ENCODE data around the gene HIRIP3.

HIRIP3 gene

DNA sequence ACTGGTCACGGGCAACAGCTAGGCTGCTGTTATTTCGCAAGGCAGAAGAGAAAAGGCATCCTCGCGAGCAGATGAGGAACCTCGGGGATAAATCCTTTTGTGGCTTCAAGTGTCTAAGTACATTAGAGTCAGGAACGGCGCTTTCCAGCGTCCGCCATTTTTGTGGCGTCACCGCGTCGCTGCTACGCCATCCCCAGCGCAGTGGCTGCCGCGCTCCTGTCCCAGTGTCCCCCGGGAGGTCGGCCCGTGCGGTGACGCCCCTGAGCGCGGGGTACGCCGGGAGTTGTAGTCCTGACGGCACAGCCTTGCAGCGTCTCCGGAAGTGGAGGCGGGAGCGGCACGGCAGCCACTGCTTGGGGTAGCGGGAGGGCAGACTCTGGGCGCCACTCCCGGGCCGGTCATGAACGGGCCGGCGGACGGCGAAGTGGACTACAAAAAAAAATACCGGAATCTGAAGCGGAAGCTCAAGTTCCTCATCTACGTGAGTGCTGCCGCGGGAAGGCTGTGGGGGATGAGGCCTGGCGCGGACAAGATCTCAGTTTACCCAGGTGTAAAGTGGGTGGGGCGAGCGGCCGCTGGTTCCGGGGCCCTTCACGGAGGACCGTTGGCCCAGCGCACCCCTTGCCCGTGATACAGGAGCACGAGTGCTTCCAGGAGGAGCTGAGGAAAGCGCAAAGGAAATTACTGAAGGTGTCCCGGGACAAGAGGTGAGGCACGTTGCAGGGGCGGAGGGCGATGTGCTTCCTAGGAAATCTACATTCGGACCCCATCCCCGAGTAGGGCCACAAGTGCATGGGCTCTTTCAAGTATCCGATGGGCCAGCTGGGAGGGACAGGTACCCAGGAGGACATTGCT, 721 bp upstream of the HIRIP3 start, which contains the start of gene INO80E:
Gene INO80E (plus strand): TSS at position 331 of the 855 bp plus-strand sequence. CDS start 70 bp downstream, at position 401.
- no peaks in the 10 kb centered on the region for H3K27me3 ChIP-seq (ENCODE audit: insufficient read depth, low read length)
- peak within 1 kb of the TSS; percentile 81 for H3K27ac ChIP-seq (ENCODE audit: low read depth, low read length)
- peaks cover 9% of the 10 kb centered on the region; the same call in 1 of the 2 replicates for H3K36me3 ChIP-seq (ENCODE audit: insufficient read depth, low read length)
- peaks cover 18% of the 10 kb centered on the region for H3K4me1 ChIP-seq (ENCODE audit: control insufficient read depth, insufficient read depth, low read length, unreplicated experiment)
- peaks cover 5% of the 10 kb centered on the region for H3K79me2 ChIP-seq (ENCODE audit: control insufficient read depth, insufficient read depth, low read length, unreplicated experiment)
- peak within 1 kb of the TSS; percentile 88 for H2AFZ ChIP-seq (ENCODE audit: low read length, unreplicated experiment)
- H3K4me3 ChIP-seq (ENCODE audit: low read depth, low read length) = peak within 1 kb of the TSS; percentile 92

DNA sequence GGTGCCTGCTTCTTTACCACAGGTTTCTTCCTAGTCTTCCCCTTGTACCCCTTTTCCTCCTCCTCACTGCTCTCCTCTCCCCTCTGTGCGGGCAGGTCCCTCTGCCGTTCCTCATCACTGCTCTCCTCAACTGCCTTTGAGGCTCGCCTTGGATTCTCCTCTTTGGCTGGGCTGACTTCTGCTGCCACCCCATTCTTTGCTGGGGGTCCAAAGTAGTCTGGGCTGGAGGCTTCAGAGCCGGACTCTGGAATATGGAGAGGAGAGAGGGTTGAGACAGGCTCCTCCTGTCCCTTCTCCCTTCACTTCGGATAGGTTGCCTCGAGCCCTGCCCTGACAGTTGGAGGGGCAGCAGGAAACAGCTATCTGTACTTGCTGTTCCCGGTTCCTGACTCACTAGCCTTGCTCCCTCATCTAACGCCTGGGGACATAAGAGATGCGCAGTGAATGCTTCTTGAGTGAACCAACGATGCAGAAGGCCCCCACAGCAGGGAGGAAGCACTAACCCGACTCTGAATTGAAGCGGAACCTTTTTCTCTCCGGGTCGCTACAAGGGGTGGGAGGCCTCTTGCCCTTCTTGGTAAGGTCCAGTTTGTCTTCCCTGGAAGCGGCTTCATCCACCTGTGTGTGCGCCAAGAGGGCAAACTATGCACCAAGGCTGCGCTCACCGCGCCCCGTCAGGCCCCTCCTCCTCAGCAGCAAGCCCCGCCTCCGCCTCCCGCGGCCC, 655 bp downstream of the HIRIP3 start:
- Histone ChIP-seq H3K4me3 (ENCODE audit: low read depth, low read length) (peak overlapping the region; percentile 92), H3K4me1 (ENCODE audit: control insufficient read depth, insufficient read depth, low read length, unreplicated experiment) (peaks cover 18% of the 10 kb centered on the region), H3K36me3 (ENCODE audit: insufficient read depth, low read length) (peaks cover 9% of the 10 kb centered on the region; the same call in 1 of the 2 replicates), H3K27me3 (ENCODE audit: insufficient read depth, low read length) (no peaks in the 10 kb centered on the region), H3K27ac (ENCODE audit: low read depth, low read length) (peak overlapping the region; percentile 81), H3K79me2 (ENCODE audit: control insufficient read depth, insufficient read depth, low read length, unreplicated experiment) (peaks cover 5% of the 10 kb centered on the region), H2AFZ (ENCODE audit: low read length, unreplicated experiment) (peak overlapping the region; percentile 88)

DNA sequence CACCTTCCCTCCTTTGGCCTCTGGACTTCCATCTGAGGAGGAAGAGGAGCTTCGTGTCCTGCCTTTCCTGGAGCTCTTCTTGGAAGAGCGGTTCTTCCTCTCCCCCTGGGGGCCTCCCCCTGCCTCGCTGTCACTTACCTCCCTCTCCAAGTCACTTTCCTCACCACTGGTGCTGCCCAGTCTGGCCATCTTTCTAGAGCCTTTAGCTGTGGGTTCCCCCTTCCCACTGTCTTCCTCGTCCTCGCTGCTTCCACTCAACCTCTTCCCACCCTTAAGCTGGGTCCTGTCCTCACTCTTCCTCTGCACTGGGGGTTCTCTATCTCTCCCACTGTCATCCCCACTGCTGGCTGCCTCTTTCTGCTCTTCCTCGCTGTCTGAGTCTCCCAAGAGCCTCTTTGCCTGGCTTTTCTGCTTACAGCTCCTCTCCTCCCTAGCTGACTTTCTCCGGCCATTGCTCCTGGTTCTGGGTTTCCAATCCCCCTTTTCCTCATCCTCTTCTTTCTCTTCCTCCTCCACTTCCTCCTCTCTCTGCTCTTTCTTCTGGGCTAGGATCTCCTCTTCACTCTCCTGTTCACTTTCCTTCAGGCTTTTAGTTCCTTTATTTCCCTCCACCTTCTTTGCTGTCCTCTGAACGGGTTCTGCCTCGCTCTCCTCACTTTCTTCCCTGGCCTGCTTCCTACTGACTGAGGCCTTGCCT, 1.4 kb downstream of the HIRIP3 start:
- H3K4me1 ChIP-seq (ENCODE audit: control insufficient read depth, insufficient read depth, low read length, unreplicated experiment) = peaks cover 18% of the 10 kb centered on the region
- H3K27me3 ChIP-seq (ENCODE audit: insufficient read depth, low read length) = no peaks in the 10 kb centered on the region
- H3K4me3 ChIP-seq (ENCODE audit: low read depth, low read length) = peak overlapping the region; percentile 92
- H2AFZ ChIP-seq (ENCODE audit: low read length, unreplicated experiment) = no peak overlapping the region
- H3K27ac ChIP-seq (ENCODE audit: low read depth, low read length) = peak overlapping the region; percentile 81
- H3K36me3 ChIP-seq (ENCODE audit: insufficient read depth, low read length) = 0 out of 2 replicates have a peak, but pooled peaks cover 4% of the 10 kb centered on the region
- peaks cover 5% of the 10 kb centered on the region for H3K79me2 ChIP-seq (ENCODE audit: control insufficient read depth, insufficient read depth, low read length, unreplicated experiment)

DNA sequence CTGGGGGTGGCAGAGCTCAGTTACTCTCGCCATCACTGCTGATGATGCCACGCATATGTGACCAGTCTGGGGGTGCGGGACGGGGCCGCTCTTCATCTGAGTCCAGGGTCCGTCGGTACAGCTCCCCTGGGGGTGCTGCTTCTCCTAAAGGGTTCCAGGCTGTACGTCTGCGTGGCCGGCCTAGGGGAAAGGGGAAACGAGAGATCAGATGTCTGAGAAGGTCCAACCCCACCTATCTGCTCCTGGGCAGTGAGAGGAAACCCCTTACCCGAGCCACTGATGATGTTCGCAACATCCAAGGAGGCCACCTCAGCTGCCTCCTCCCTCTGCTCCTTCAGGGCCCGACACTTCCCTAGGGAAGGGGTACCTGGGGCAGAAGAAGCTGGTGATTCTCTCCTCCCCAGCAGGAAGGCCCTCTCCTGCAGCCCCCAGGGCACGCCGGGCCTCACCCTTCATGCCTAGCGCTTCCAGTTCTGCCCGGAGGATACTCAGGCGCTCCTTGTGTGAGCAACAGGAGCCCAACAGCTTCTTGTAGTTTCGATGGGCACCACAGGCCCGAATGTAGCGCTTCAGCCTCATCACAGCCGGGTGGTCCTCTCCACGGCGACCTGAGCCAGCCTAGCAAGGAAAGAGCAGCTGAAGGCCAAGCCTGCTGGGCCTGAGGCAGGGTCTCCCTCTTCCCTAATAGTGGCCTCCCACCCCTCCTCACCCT, 2.1 kb downstream of the HIRIP3 start:
- no peaks in the 10 kb centered on the region for H3K27me3 ChIP-seq (ENCODE audit: insufficient read depth, low read length)
- no peak overlapping the region for H3K27ac ChIP-seq (ENCODE audit: low read depth, low read length)
- H3K36me3 ChIP-seq (ENCODE audit: insufficient read depth, low read length) = peaks cover 4% of the 10 kb centered on the region; the same call in 1 of the 2 replicates

DNA sequence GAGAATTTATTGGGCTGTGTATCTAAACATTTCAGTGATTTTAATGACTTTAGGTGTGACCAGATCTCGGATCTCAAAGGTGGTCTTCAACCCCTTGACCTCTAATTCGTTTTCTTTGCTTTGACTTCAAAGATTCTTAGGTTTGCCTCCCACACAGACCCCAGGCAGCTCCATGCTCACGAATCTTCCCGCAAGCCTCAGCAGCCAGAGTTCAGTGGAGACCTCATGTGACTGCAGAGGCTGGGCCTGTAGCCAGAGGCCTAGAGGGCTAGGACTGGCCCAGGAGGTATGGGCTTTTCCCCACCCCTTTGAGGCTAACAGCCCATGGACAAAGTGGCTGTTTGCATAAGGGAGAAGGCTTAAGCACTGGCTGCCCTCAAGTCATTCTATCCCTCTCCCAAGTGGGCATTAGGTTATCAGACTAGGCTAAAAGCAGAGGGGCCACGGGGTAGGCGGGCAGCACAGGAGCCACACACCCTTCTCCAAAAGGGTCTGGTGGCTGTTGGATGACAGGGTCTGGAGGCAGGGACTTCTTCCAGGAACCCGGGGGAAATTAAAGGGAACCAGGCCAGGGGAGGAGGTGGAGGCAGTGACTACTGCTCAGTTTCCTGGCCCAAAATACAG, 3.0 kb downstream of the HIRIP3 start:
- Histone ChIP-seq H3K4me1 (ENCODE audit: control insufficient read depth, insufficient read depth, low read length, unreplicated experiment) (peaks cover 18% of the 10 kb centered on the region), H3K36me3 (ENCODE audit: insufficient read depth, low read length) (peaks cover 4% of the 10 kb centered on the region; the same call in 1 of the 2 replicates), H3K79me2 (ENCODE audit: control insufficient read depth, insufficient read depth, low read length, unreplicated experiment) (peaks cover 5% of the 10 kb centered on the region), H3K27me3 (ENCODE audit: insufficient read depth, low read length) (no peaks in the 10 kb centered on the region), H3K27ac (ENCODE audit: low read depth, low read length) (no peak overlapping the region), H3K4me3 (ENCODE audit: low read depth, low read length) (no peak overlapping the region), H2AFZ (ENCODE audit: low read length, unreplicated experiment) (no peak overlapping the region)

More for the DNA sequence above, 2.1 kb downstream of the HIRIP3 start:
- peaks cover 18% of the 10 kb centered on the region for H3K4me1 ChIP-seq (ENCODE audit: control insufficient read depth, insufficient read depth, low read length, unreplicated experiment)
- no peak overlapping the region for H2AFZ ChIP-seq (ENCODE audit: low read length, unreplicated experiment)
- H3K4me3 ChIP-seq (ENCODE audit: low read depth, low read length) = no peak overlapping the region
- H3K79me2 ChIP-seq (ENCODE audit: control insufficient read depth, insufficient read depth, low read length, unreplicated experiment) = peaks cover 5% of the 10 kb centered on the region

DNA sequence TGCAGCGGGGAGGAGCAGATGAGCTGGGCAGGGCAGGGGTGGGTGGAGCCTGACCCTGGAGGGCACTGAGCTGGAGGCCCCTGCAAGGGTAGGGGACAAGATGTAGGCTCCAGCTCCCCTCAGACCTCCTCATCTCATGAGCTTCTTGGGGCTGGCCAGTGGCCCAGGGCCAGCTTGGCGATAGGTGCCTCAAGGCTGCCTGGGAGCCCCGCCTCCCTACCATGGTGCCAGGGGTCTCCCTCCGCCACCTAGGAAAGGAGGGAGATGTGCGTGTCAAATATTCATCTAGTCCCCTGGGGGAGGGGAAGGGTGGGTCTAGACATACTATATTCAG, 3.9 kb downstream of the HIRIP3 start:
- Histone ChIP-seq H2AFZ (ENCODE audit: low read length, unreplicated experiment) (no peak overlapping the region), H3K27ac (ENCODE audit: low read depth, low read length) (no peak overlapping the region), H3K4me1 (ENCODE audit: control insufficient read depth, insufficient read depth, low read length, unreplicated experiment) (peaks cover 13% of the 10 kb centered on the region), H3K4me3 (ENCODE audit: low read depth, low read length) (no peak overlapping the region), H3K27me3 (ENCODE audit: insufficient read depth, low read length) (no peaks in the 10 kb centered on the region), H3K79me2 (ENCODE audit: control insufficient read depth, insufficient read depth, low read length, unreplicated experiment) (no peaks in the 10 kb centered on the region), H3K36me3 (ENCODE audit: insufficient read depth, low read length) (peaks cover 4% of the 10 kb centered on the region; the same call in 1 of the 2 replicates)

DNA sequence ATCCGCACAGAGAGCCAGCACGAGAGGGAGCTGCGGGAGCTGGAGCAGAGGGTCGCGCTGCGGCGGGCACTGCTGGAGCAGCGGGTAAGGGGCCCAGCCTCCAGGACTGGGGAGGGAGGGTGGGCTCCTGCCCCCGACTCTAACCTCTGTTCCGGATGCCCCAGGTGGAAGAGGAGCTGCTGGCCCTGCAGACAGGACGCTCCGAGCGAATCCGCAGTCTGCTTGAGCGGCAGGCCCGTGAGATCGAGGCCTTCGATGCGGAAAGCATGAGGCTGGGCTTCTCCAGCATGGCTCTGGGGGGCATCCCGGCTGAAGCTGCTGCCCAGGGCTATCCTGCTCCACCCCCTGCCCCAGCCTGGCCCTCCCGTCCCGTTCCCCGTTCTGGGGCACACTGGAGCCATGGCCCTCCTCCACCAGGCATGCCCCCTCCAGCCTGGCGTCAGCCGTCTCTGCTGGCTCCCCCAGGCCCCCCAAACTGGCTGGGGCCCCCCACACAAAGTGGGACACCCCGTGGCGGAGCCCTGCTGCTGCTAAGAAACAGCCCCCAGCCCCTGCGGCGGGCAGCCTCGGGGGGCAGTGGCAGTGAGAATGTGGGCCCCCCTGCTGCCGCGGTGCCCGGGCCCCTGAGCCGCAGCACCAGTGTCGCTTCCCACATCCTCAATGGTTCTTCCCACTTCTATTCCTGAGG, 4.4 kb downstream of the HIRIP3 start:
- no peaks in the 10 kb centered on the region for H3K27me3 ChIP-seq (ENCODE audit: insufficient read depth, low read length)
- no peak overlapping the region for H3K27ac ChIP-seq (ENCODE audit: low read depth, low read length)
- no peaks in the 10 kb centered on the region for H3K79me2 ChIP-seq (ENCODE audit: control insufficient read depth, insufficient read depth, low read length, unreplicated experiment)
- H2AFZ ChIP-seq (ENCODE audit: low read length, unreplicated experiment) = no peak overlapping the region
- no peak overlapping the region for H3K4me3 ChIP-seq (ENCODE audit: low read depth, low read length)
- H3K4me1 ChIP-seq (ENCODE audit: control insufficient read depth, insufficient read depth, low read length, unreplicated experiment) = peaks cover 13% of the 10 kb centered on the region
- H3K36me3 ChIP-seq (ENCODE audit: insufficient read depth, low read length) = peaks cover 4% of the 10 kb centered on the region; the same call in 1 of the 2 replicates

DNA sequence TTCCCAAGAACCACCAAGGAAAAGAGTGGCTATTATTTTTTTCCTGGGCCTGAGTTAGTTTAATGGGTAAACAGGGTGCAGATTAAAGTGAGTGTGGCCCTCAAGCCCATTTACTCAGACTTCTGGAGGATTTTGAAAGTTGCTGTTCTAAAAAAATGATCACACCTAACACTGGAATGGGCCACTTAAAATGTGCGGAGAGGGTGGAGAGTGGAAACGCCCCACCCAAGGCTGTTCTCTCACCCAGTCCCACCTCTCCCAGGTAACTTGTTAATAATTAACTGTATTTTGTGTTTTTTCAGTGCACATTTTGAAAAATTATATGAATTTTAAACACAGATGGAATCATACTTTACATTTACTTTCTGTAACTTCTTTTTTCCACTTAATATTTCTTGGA, 5.4 kb downstream of the HIRIP3 start:
- H3K27me3 ChIP-seq (ENCODE audit: insufficient read depth, low read length) = no peaks in the 10 kb centered on the region
- H3K27ac ChIP-seq (ENCODE audit: low read depth, low read length) = no peak overlapping the region
- H3K79me2 ChIP-seq (ENCODE audit: control insufficient read depth, insufficient read depth, low read length, unreplicated experiment) = no peaks in the 10 kb centered on the region
- H3K4me3 ChIP-seq (ENCODE audit: low read depth, low read length) = no peak overlapping the region
- peaks cover 13% of the 10 kb centered on the region for H3K4me1 ChIP-seq (ENCODE audit: control insufficient read depth, insufficient read depth, low read length, unreplicated experiment)
- peaks cover 4% of the 10 kb centered on the region; the same call in 1 of the 2 replicates for H3K36me3 ChIP-seq (ENCODE audit: insufficient read depth, low read length)
- no peak overlapping the region for H2AFZ ChIP-seq (ENCODE audit: low read length, unreplicated experiment)

DNA sequence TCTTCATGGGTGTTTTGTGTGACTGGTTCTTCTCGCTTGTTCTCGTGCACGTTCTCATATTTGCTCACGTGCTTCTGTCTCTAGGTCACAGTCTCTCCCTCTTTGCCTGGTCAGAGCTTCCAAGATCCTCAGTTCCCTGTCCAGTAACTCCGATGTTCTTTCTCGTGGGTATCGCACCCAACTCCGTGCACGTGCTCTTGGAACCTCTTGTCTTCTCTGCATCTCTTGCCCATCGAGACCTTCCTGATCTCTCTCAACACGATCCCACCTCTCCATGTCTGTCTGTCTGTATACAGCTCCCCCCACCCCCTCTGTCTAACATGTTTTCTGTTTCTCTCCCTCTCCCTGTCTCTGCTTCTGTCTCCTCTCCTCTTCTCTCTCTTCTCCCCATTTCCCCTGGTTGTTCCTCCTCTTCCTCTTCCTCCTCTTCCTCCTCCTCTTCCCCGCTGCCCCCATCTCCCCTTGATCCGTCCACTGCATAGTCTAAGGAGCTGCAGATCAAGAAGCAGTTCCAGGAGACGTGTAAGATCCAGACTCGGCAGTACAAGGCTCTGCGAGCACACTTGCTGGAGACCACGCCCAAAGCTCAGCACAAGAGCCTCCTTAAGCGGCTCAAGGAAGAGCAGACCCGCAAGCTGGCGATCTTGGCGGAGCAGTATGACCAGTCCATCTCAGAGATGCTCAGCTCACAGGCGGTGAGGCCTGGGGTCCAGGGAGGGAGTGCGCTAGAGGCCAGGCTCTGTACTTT, 6.1 kb downstream of the HIRIP3 start:
- no peaks in the 10 kb centered on the region for H3K27me3 ChIP-seq (ENCODE audit: insufficient read depth, low read length)
- no peaks in the 10 kb centered on the region for H3K79me2 ChIP-seq (ENCODE audit: control insufficient read depth, insufficient read depth, low read length, unreplicated experiment)
- peaks cover 10% of the 10 kb centered on the region for H3K36me3 ChIP-seq (ENCODE audit: insufficient read depth, low read length)
- H2AFZ ChIP-seq (ENCODE audit: low read length, unreplicated experiment) = no peak overlapping the region
- H3K4me3 ChIP-seq (ENCODE audit: low read depth, low read length) = no peak overlapping the region
- no peak overlapping the region for H3K27ac ChIP-seq (ENCODE audit: low read depth, low read length)
- peaks cover 6% of the 10 kb centered on the region for H3K4me1 ChIP-seq (ENCODE audit: control insufficient read depth, insufficient read depth, low read length, unreplicated experiment)
